Measurements from ENCODE around the gene SIGLEC1.

SIGLEC1 gene

GRCh38 chr20:3702611-3703391 is 9.6 kb downstream of the SIGLEC1 start:
- in situ Hi-C loops (cut with MboI; ENCODE audit: low sequenced_read_pairs), result no loop called here

GRCh38 chr20:3701061-3701998 is 11.1 kb downstream of the SIGLEC1 start:
- in situ Hi-C loops (cut with MboI; ENCODE audit: low sequenced_read_pairs), result no loop called here

GRCh38 chr20:3699037-3699436 is 13.4 kb downstream of the SIGLEC1 start:
- in situ Hi-C loops (cut with MboI; ENCODE audit: low sequenced_read_pairs), result no loop called here

GRCh38 chr20:3698591-3699001 is 13.8 kb downstream of the SIGLEC1 start:
- in situ Hi-C loops (cut with MboI; ENCODE audit: low sequenced_read_pairs), result no loop called here

GRCh38 chr20:3697588-3698305 is 14.7 kb downstream of the SIGLEC1 start:
- in situ Hi-C loops (cut with MboI; ENCODE audit: low sequenced_read_pairs), result no loop called here

GRCh38 chr20:3696745-3697587 is 15.4 kb downstream of the SIGLEC1 start:
- in situ Hi-C loops (cut with MboI; ENCODE audit: low sequenced_read_pairs), result no loop called here

GRCh38 chr20:3696200-3696599 is 16.2 kb downstream of the SIGLEC1 start:
- in situ Hi-C loops (cut with MboI; ENCODE audit: low sequenced_read_pairs), result no loop called here

GRCh38 chr20:3694864-3695263 is 17.5 kb downstream of the SIGLEC1 start:
- in situ Hi-C loops (cut with MboI; ENCODE audit: low sequenced_read_pairs), result no loop called here

GRCh38 chr20:3693376-3693775 is 19.0 kb downstream of the SIGLEC1 start:
- in situ Hi-C loops (cut with MboI; ENCODE audit: low sequenced_read_pairs), result no loop called here

GRCh38 chr20:3692706-3693294 is 19.6 kb downstream of the SIGLEC1 start:
- in situ Hi-C loops (cut with MboI; ENCODE audit: low sequenced_read_pairs), result no loop called here

- in situ Hi-C loops (cut with MboI; ENCODE audit: low sequenced_read_pairs), result no loop called here
Observed at GRCh38 chr20:3691897-3692296, 20.5 kb downstream of the SIGLEC1 start.

GRCh38 chr20:3691306-3691705 is 21.1 kb downstream of the SIGLEC1 start:
- in situ Hi-C loops (cut with MboI; ENCODE audit: low sequenced_read_pairs), result no loop called here

- in situ Hi-C loops (cut with MboI; ENCODE audit: low sequenced_read_pairs), result no loop called here
Observed at GRCh38 chr20:3690413-3690812, 22.0 kb downstream of the SIGLEC1 start.

GRCh38 chr20:3689978-3690377 is 22.4 kb downstream of the SIGLEC1 start:
- in situ Hi-C loops (cut with MboI; ENCODE audit: low sequenced_read_pairs), result no loop called here

- in situ Hi-C loops (cut with MboI; ENCODE audit: low sequenced_read_pairs), result no loop called here
Observed at GRCh38 chr20:3687655-3688054, 24.7 kb downstream of the SIGLEC1 start.

GRCh38 chr20:3686867-3687321 is 25.5 kb downstream of the SIGLEC1 start:
- in situ Hi-C loops (cut with MboI; ENCODE audit: low sequenced_read_pairs), result no loop called here

GRCh38 chr20:3686421-3686820 is 26.0 kb downstream of the SIGLEC1 start:
- in situ Hi-C loops (cut with MboI; ENCODE audit: low sequenced_read_pairs), result no loop called here

- in situ Hi-C loops (cut with MboI; ENCODE audit: low sequenced_read_pairs), result no loop called here
Observed at GRCh38 chr20:3685341-3685740, 27.1 kb downstream of the SIGLEC1 start.

- in situ Hi-C loops (cut with MboI; ENCODE audit: low sequenced_read_pairs), result no loop called here
Observed at GRCh38 chr20:3681931-3682781, 30.2 kb downstream of the SIGLEC1 start, which contains the start of gene ADAM33. ADAM33 (minus strand) TSS chr20:3682010; CDS start chr20:3682004, 6 bp downstream.

Data from hTERT RPE-1 (cell line).